Ishikawa (cell line): Measurements from ENCODE around the gene ZNF653.
A peak's percentile ranks its signal among the peaks of the same experiment; 100 is the strongest.

Experiments
- EGR1 ChIP-seq: IDR thresholded peaks from 2 replicates; pipeline ENCODE4 v1.6.1; 2012
- EP300 ChIP-seq: IDR thresholded peaks from 2 replicates; pipeline ENCODE4 v1.6.1; 2012; ENCODE audit warnings: borderline replicate concordance
- FOXM1 ChIP-seq: IDR thresholded peaks from 2 replicates; pipeline ENCODE4 v1.6.1; 2012; ENCODE audit warnings: low read depth, borderline replicate concordance
- RAD21 ChIP-seq: IDR thresholded peaks from 2 replicates; pipeline ENCODE4 v1.6.1; 2012; ENCODE audit warnings: low read depth
- YY1 ChIP-seq: IDR thresholded peaks from 2 replicates; pipeline ENCODE4 v1.6.1; 2012; ENCODE audit warnings: low read depth
- TF ChIP-seq, protein P1 (sequence below): IDR thresholded peaks from 2 replicates; pipeline ENCODE4 v1.6.1; 2012; ENCODE audit warnings: low read depth, mild to moderate bottlenecking
- TF ChIP-seq, protein P2 (sequence below): IDR thresholded peaks from 2 replicates; pipeline ENCODE4 v1.6.1; 2012
- TF ChIP-seq, protein P3 (sequence below): IDR thresholded peaks from 2 replicates; pipeline ENCODE4 v1.6.1; 2012

DNA sequence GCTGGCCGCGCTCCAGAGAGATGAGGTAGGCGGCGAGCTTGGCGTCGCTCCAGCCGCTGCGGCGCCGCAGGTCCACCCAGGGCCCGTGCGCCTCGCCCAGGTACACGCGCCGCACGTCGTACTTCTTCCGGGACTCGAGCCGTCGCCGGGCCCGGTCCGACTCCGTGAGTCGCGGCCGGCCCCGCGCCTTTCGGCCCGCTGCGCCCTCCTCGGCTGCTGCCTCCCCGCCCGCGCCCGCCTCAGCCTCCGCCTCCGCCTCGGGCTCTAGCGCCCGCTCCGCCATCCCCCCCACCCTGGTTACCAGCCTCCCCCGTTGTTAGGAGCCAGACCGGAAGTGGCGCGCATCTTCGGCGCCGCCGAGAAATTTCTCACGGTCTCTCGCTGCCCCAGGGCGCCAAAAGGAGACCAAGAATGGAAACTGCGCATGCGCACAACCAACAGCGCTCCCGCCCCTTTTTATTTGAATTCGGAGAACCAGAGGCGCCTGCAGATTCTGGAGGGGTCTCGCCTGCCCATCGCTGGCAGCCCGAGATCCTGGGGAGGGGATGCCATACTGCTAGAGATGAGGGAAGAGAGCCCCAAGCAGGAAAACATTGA is at the start of gene ZNF653:
- TF ChIP-seq, protein P1, sequence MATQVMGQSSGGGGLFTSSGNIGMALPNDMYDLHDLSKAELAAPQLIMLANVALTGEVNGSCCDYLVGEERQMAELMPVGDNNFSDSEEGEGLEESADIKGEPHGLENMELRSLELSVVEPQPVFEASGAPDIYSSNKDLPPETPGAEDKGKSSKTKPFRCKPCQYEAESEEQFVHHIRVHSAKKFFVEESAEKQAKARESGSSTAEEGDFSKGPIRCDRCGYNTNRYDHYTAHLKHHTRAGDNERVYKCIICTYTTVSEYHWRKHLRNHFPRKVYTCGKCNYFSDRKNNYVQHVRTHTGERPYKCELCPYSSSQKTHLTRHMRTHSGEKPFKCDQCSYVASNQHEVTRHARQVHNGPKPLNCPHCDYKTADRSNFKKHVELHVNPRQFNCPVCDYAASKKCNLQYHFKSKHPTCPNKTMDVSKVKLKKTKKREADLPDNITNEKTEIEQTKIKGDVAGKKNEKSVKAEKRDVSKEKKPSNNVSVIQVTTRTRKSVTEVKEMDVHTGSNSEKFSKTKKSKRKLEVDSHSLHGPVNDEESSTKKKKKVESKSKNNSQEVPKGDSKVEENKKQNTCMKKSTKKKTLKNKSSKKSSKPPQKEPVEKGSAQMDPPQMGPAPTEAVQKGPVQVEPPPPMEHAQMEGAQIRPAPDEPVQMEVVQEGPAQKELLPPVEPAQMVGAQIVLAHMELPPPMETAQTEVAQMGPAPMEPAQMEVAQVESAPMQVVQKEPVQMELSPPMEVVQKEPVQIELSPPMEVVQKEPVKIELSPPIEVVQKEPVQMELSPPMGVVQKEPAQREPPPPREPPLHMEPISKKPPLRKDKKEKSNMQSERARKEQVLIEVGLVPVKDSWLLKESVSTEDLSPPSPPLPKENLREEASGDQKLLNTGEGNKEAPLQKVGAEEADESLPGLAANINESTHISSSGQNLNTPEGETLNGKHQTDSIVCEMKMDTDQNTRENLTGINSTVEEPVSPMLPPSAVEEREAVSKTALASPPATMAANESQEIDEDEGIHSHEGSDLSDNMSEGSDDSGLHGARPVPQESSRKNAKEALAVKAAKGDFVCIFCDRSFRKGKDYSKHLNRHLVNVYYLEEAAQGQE: no peak
- 0 out of 2 replicates have a peak, but pooled peaks have one; percentile 2 for TF ChIP-seq EP300
- TF ChIP-seq RAD21: no peak; the same call in 1 of the 2 replicates
- no peak for TF ChIP-seq EGR1
- TF ChIP-seq, protein P2, sequence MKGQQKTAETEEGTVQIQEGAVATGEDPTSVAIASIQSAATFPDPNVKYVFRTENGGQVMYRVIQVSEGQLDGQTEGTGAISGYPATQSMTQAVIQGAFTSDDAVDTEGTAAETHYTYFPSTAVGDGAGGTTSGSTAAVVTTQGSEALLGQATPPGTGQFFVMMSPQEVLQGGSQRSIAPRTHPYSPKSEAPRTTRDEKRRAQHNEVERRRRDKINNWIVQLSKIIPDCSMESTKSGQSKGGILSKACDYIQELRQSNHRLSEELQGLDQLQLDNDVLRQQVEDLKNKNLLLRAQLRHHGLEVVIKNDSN: no peak
- TF ChIP-seq, protein P3, sequence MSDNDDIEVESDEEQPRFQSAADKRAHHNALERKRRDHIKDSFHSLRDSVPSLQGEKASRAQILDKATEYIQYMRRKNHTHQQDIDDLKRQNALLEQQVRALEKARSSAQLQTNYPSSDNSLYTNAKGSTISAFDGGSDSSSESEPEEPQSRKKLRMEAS: peak; percentile 38; the same call in 1 of the 2 replicates
- no peak for TF ChIP-seq FOXM1
- TF ChIP-seq YY1: 0 out of 2 replicates have a peak, but pooled peaks have one; percentile 1
